ENCODE measurements around the gene JPT1. TPM values are rescaled to one million over a fixed set of nuclear protein-coding genes. Genes with fewer than 3 reads are reported as not detected.
A peak's percentile ranks its signal among the peaks of the same experiment; 100 is the strongest.

The JPT1 gene
- total RNA-seq, 1 experiment from 2014 or later, result 98.2 TPM

- H3K9me2 ChIP-seq (replicated peaks; ENCODE audit: insufficient read depth, low read length), result no peaks in the 10 kb centered on the region
- H3K4me1 ChIP-seq (ENCODE audit: low read length), result no peaks in the 10 kb centered on the region
- H3K4me2 ChIP-seq (ENCODE audit: low read depth, low read length, poor library complexity, severe bottlenecking), result no peak overlapping the region
- H2AFZ ChIP-seq (ENCODE audit: low read length), result no peak overlapping the region
- peak; percentile 34 for DNase-seq
- H3K9ac ChIP-seq (ENCODE audit: low read length), result no peak overlapping the region
- H3K79me2 ChIP-seq (ENCODE audit: low read length), result no peaks in the 10 kb centered on the region
- no peak overlapping the region for H3K4me3 ChIP-seq (ENCODE audit: low read length)
- H4K20me1 ChIP-seq (ENCODE audit: insufficient read depth, low read depth, low read length), result no peaks in the 10 kb centered on the region
- no peaks in the 10 kb centered on the region for H3K9me3 ChIP-seq (ENCODE audit: low read length)
- H3K27ac ChIP-seq (ENCODE audit: low read length), result no peak overlapping the region
- H3K36me3 ChIP-seq (ENCODE audit: insufficient read depth, low read length), result no peaks in the 10 kb centered on the region
- no peaks in the 10 kb centered on the region for H3K27me3 ChIP-seq (ENCODE audit: low read length)
These were observed 65.6 kb downstream of the JPT1 start for GRCh38 chr17:75088465-75089417.

DNA sequence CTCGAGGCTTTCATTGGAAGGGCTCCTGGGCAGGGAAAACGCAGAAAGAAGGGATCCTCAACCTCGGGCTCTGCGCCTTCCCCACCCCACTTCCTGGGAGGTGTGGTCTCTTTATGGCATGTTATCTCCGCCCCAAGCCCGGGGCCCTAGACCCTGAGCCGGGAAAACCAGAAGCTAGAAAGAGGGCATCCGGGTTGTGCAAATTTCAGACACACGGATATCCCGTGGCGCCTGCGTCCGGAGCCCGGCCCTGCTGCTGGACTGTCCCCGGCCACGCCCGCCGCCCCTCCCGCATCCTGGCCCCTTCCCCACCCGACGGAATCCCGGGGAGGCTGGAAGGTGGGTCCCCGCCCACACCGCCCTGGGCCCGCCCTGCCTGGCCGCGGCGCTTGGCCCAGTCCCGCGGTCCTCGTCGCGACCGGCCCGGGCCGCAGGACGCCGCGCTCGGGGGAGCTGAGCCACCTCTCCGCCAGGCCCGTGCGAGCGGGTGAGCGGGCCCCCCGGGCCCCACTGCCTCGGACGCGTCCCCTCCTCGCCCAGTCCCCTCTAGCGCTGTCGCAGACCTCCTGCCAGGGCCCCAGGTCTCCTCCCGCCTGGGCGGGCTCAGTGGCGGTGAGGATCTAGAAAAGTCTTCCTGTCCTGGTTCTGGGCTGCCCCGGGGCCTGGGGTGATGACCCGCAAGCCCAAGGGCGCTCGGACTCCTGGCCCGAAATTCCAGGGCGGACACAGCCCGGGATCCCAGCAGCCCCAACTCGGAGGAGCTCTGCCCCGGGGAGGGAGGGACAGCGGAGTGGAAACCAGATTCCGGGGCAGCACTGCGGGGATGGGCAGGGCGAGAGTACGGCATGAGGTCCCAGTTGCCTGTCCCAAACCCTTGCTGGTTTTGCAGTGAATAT is 66.5 kb downstream of the JPT1 start, which contains the start of gene SLC16A5:
SLC16A5 (plus strand) TSS at position 397 of the 896 bp plus-strand sequence. CDS start 5,683 bp downstream, outside the sequence.
- no peak within 1 kb of the TSS for H3K27ac ChIP-seq (ENCODE audit: low read length)
- H3K79me2 ChIP-seq (ENCODE audit: low read length), result no peaks in the 10 kb centered on the region
- H3K9me2 ChIP-seq (replicated peaks; ENCODE audit: insufficient read depth, low read length), result no peaks in the 10 kb centered on the region
- H3K27me3 ChIP-seq (ENCODE audit: low read length), result no peaks in the 10 kb centered on the region
- H3K4me3 ChIP-seq (ENCODE audit: low read length), result no peak within 1 kb of the TSS
- H3K9me3 ChIP-seq (ENCODE audit: low read length), result no peaks in the 10 kb centered on the region
- no peak for DNase-seq
- H3K4me1 ChIP-seq (ENCODE audit: low read length), result no peaks in the 10 kb centered on the region
- H4K20me1 ChIP-seq (ENCODE audit: insufficient read depth, low read depth, low read length), result no peaks in the 10 kb centered on the region
- no peak within 1 kb of the TSS for H3K9ac ChIP-seq (ENCODE audit: low read length)
- H2AFZ ChIP-seq (ENCODE audit: low read length), result no peak within 1 kb of the TSS
- no peak within 1 kb of the TSS for H3K4me2 ChIP-seq (ENCODE audit: low read depth, low read length, poor library complexity, severe bottlenecking)
- H3K36me3 ChIP-seq (ENCODE audit: insufficient read depth, low read length), result no peaks in the 10 kb centered on the region

- Histone ChIP-seq H2AFZ (ENCODE audit: low read length) (no peak overlapping the region), H4K20me1 (ENCODE audit: insufficient read depth, low read depth, low read length) (no peaks in the 10 kb centered on the region), H3K4me2 (ENCODE audit: low read depth, low read length, poor library complexity, severe bottlenecking) (no peak overlapping the region), H3K4me1 (ENCODE audit: low read length) (no peaks in the 10 kb centered on the region), H3K4me3 (ENCODE audit: low read length) (no peak overlapping the region), H3K27me3 (ENCODE audit: low read length) (no peaks in the 10 kb centered on the region), H3K79me2 (ENCODE audit: low read length) (no peaks in the 10 kb centered on the region), H3K9ac (ENCODE audit: low read length) (no peak overlapping the region), H3K36me3 (ENCODE audit: insufficient read depth, low read length) (no peaks in the 10 kb centered on the region), H3K9me2 (replicated peaks; ENCODE audit: insufficient read depth, low read length) (no peaks in the 10 kb centered on the region), H3K27ac (ENCODE audit: low read length) (no peak overlapping the region), H3K9me3 (ENCODE audit: low read length) (no peaks in the 10 kb centered on the region)
- no peak for DNase-seq
These were observed 67.1 kb downstream of the JPT1 start for GRCh38 chr17:75087182-75087557.

DNA sequence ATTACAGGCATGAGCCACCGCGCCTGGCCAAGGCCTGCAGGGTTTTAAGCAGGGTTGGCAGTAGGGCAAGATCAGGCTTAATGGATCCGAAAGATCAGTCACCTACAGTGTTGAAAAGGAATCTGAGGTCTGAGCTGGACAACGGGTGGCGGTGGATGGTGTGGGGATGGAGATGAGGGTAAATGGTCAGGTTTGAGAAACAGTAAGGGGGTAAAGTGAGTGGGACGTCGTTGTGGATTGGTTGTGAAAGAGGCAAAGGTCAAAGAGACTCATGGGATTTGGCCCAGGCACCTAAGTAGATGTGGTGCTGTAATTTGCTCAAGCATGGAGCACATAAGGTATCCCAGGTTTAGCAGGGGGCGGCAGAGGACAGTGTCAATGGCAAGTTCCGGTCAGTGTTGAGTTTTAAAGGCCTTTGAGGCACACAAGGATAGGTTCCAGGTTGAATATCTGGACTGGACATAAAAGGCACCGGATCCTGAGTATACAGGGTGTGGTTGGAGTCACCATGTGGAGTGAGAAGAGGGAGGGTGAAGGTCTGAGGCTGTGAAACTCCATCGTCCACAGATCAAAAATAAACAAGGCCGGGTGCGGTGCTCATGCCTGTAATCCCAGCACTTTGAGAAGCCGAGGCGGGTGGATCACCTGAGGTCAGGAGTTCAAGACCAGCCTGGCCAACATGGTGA is 67.7 kb downstream of the JPT1 start:
- Histone ChIP-seq H4K20me1 (ENCODE audit: insufficient read depth, low read depth, low read length) (no peaks in the 10 kb centered on the region), H3K9me2 (replicated peaks; ENCODE audit: insufficient read depth, low read length) (no peaks in the 10 kb centered on the region), H3K9ac (ENCODE audit: low read length) (no peak overlapping the region), H3K27me3 (ENCODE audit: low read length) (no peaks in the 10 kb centered on the region), H3K27ac (ENCODE audit: low read length) (no peak overlapping the region), H3K4me2 (ENCODE audit: low read depth, low read length, poor library complexity, severe bottlenecking) (no peak overlapping the region), H3K36me3 (ENCODE audit: insufficient read depth, low read length) (no peaks in the 10 kb centered on the region), H3K4me3 (ENCODE audit: low read length) (no peak overlapping the region), H3K9me3 (ENCODE audit: low read length) (no peaks in the 10 kb centered on the region), H2AFZ (ENCODE audit: low read length) (no peak overlapping the region), H3K79me2 (ENCODE audit: low read length) (no peaks in the 10 kb centered on the region), H3K4me1 (ENCODE audit: low read length) (no peaks in the 10 kb centered on the region)
- no peak for DNase-seq

Small RNA genes within 50 kb of the gene (small RNA-seq; reads per million reads assigned to genes)
- gene RF00019, result not detected

Other genes starting within 250 kb of the JPT1 start
- gene USH1G, start 231.3 kb downstream of the JPT1 start, total RNA-seq (2014; rRNA removed; shearing (Covaris generic); ENCODE audit: low replicate concordance), result not detected in 2 replicates
- not detected in 2 replicates for gene OTOP2, start 230.2 kb downstream of the JPT1 start, total RNA-seq (2014; rRNA removed; shearing (Covaris generic); ENCODE audit: low replicate concordance)
- not detected in 2 replicates for gene OTOP3, start 218.6 kb downstream of the JPT1 start, total RNA-seq (2014; rRNA removed; shearing (Covaris generic); ENCODE audit: low replicate concordance)
- gene HID1, start 181.8 kb downstream of the JPT1 start, total RNA-seq (2014; rRNA removed; shearing (Covaris generic); ENCODE audit: low replicate concordance), result 0.65 TPM in 1 of 2 replicates, not detected in the other
- gene CDR2L, start 166.9 kb downstream of the JPT1 start, total RNA-seq (2014; rRNA removed; shearing (Covaris generic); ENCODE audit: low replicate concordance), result not detected in 2 replicates
- gene MRPL58, start 141.8 kb downstream of the JPT1 start, total RNA-seq (2014; rRNA removed; shearing (Covaris generic); ENCODE audit: low replicate concordance), result 33.8 and 34.6 TPM in 2 replicates
- 186 and 187 TPM in 2 replicates for gene ATP5PD, start 107.5 kb downstream of the JPT1 start, total RNA-seq (2014; rRNA removed; shearing (Covaris generic); ENCODE audit: low replicate concordance)
- gene KCTD2, start 107.3 kb downstream of the JPT1 start, total RNA-seq (2014; rRNA removed; shearing (Covaris generic); ENCODE audit: low replicate concordance), result 21.0 and 24.7 TPM in 2 replicates
- gene SLC16A5, start 66.6 kb downstream of the JPT1 start, total RNA-seq (2014; rRNA removed; shearing (Covaris generic); ENCODE audit: low replicate concordance), result not detected in 2 replicates
- gene ARMC7, start 44.5 kb downstream of the JPT1 start, total RNA-seq (2014; rRNA removed; shearing (Covaris generic); ENCODE audit: low replicate concordance), result 6.1 and 12.8 TPM in 2 replicates
- 43.6 and 174 TPM in 2 replicates for gene NT5C, start 22.8 kb downstream of the JPT1 start, total RNA-seq (2014; rRNA removed; shearing (Covaris generic); ENCODE audit: low replicate concordance)
- gene SUMO2, start 28.4 kb upstream of the JPT1 start, total RNA-seq (2014; rRNA removed; shearing (Covaris generic); ENCODE audit: low replicate concordance), result 136 and 177 TPM in 2 replicates
- gene NUP85, start 51.2 kb upstream of the JPT1 start, total RNA-seq (2014; rRNA removed; shearing (Covaris generic); ENCODE audit: low replicate concordance), result 40.6 and 47.8 TPM in 2 replicates
- gene GGA3, start 107.1 kb upstream of the JPT1 start, total RNA-seq (2014; rRNA removed; shearing (Covaris generic); ENCODE audit: low replicate concordance), result 23.4 and 45.1 TPM in 2 replicates
- 48.8 and 58.7 TPM in 2 replicates for gene MRPS7, start 107.4 kb upstream of the JPT1 start, total RNA-seq (2014; rRNA removed; shearing (Covaris generic); ENCODE audit: low replicate concordance)
- 44.4 and 63.3 TPM in 2 replicates for gene MIF4GD, start 116.7 kb upstream of the JPT1 start, total RNA-seq (2014; rRNA removed; shearing (Covaris generic); ENCODE audit: low replicate concordance)
- 36.5 and 43.1 TPM in 2 replicates for gene SLC25A19, start 134.9 kb upstream of the JPT1 start, total RNA-seq (2014; rRNA removed; shearing (Covaris generic); ENCODE audit: low replicate concordance)